GM13977 (cell line): ENCODE measurements around the gene GLDC.

Experiments used
- DNase-seq: peaks from one replicate; pipeline ENCODE4 v3.0.0; 2012; ENCODE audit warnings: low spot score
- CTCF ChIP-seq: IDR thresholded peaks from 2 replicates; pipeline ENCODE4 v1.5.1; 2012; ENCODE audit warnings: mild to moderate bottlenecking, control low read depth; ENCODE audit not compliant: insufficient read depth; ENCODE audit errors: extremely low read depth, missing control alignments
- in situ Hi-C: fragments of 300-500 bp; cut with MboI; formaldehyde crosslinking; loops from one replicate; pipeline ENCODE4 v1.12.0; 2022; ENCODE audit warnings: low sequenced_read_pairs, low pct_unique_long_range_greater_than_20kb, mixed read lengths, inconsistent platforms; ENCODE audit not compliant: unreplicated experiment

GLDC gene

GRCh38 chr9:6557883-6558616, 87.5 kb downstream of the GLDC start:
- no peak for DNase-seq
- in situ Hi-C loops = no loop called here
- TF ChIP-seq CTCF = no peak

- in situ Hi-C loops = no loop called here
- DNase-seq = no peak
- TF ChIP-seq CTCF = no peak
Measured at GRCh38 chr9:6553866-6554265, 91.7 kb downstream of the GLDC start.

GRCh38 chr9:6552498-6553121, 92.9 kb downstream of the GLDC start:
- DNase-seq = no peak
- no peak for TF ChIP-seq CTCF
- in situ Hi-C loops = no loop called here

- no peak for TF ChIP-seq CTCF
- in situ Hi-C loops = no loop called here
Measured at GRCh38 chr9:6552033-6552432, 93.5 kb downstream of the GLDC start.

GRCh38 chr9:6551136-6551535, 94.4 kb downstream of the GLDC start:
- in situ Hi-C loops = no loop called here
- TF ChIP-seq CTCF = no peak
- DNase-seq = no peak

More at GRCh38 chr9:6552033-6552432, 93.5 kb downstream of the GLDC start:
- DNase-seq = no peak

GRCh38 chr9:6549106-6549800, 96.3 kb downstream of the GLDC start:
- DNase-seq = no peak
- in situ Hi-C loops = no loop called here
- TF ChIP-seq CTCF = no peak
